KG1 (cell line): ENCODE measurements around the gene GOSR2.
"Not testable (repeated sequence)": the region's sequence is repeated elsewhere in the genome, so short reads cannot be mapped to it uniquely, and the experiment has no call there.

Source experiments
- DNase-seq: peaks from one replicate; lab custom pipeline; 2025; lab: John Stamatoyannopoulos, UW

The GOSR2 gene

DNA sequence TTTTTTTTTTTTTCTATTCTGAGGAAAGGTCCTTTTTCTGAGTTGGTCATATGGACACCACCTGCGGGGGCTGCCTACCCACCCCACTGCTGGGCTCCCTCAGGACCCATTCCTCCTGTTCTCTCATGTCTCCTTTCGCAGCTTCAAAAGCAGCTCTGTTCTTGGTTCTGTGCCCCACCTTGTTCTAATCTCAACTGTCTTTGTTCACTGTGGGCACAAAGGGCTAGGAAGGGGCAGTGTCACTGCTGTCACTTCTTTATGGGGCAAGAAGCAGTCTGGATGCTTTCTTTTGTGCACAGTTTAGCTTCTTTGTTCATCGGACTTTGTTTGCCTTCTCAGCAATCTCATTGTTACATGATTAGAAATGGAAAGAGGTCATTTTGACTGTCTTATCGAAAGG lies 7.1 kb downstream of the GOSR2 start:
- DNase-seq = no peak

- no peak for DNase-seq
Observed at GRCh38 chr17:46931596-46931995, 8.6 kb downstream of the GOSR2 start.

DNA sequence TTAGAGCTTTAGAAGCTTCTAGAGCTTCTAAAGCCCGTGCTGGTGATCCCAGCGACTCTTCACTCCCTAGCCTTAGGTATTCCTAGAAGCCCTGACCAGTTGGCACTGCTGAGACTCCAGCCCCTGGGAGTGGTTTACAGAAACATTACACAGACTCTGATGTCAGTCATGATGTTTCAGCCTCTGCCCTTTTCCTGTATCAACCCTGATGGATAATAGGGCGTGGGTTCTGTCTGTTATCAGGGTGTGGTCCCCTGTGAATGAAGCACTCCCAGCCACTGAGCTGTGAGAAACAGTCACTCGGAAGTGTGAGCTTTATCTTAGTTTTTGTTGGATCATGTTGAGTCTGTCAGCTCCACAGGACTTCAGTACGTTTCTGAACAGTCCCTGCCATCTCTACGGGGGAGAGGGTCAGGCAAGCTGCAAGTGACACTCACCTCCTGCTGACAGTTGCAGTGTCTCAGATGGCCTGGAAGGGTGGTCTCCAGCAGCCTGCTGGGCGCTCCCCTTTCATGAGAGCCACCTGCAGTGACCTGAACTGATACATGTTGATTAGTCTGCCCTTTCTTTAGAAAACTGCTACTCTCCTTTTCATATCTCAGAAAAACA lies 12.8 kb downstream of the GOSR2 start:
- no peak for DNase-seq

GRCh38 chr17:46940692-46941404 lies 17.9 kb downstream of the GOSR2 start:
- DNase-seq = peak; percentile 41

DNA sequence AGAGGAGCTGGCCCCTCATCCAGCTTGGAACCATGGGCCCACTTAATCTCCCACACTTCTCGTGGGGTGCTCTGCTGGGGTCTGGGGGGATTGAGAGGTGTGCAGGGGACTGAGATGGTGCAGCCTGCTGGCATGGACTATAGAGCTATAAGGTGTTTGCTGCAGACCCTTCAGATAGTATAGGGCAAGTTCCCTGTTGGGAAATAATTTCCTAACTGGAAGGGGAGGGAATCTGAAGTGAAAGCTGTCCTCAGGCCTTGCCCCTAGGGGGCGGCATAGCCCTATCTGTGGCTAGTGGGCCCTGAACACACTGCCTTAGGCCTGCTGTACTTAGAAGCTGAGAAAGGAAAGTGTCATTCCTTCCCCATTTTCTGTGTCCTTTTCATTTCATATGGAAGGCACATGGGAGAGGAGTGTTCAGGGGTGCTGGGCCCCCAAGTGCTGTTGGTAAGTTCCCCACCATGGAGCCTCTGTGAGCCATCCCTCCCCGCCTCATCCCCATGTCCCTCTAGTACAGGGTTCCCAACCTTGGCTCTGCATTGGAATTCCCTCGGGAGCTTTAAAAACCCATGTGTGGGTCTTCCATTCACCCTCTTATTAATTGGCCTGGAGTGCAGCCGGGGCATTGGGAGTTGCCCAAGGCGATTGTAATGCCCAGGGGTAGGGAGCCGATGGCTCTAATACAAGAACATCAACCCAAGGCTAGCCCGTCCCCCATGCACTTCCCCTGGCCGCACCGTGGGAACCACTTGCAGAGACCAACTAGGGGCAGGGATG lies 19.7 kb downstream of the GOSR2 start:
- peak; percentile 32 for DNase-seq

DNA sequence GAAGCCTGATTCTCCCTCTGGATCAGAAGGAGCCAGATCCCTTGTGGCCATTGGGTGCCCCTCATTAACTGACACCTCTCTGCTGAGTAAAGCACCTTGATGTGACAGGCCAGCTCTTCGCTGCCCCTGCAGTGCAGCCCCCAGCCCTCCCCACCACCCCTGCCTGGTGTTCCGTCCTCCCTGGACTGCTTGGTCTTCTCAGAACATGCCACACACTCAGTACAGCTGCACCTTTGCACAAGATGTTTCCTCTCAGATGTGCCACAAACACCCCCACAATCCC lies 20.2 kb downstream of the GOSR2 start:
- no peak for DNase-seq

GRCh38 chr17:46943501-46944393 lies 20.8 kb downstream of the GOSR2 start:
- peak; percentile 39 for DNase-seq

- DNase-seq = no peak
Observed at GRCh38 chr17:46944931-46945330, 22.0 kb downstream of the GOSR2 start.

- DNase-seq = no peak
Observed at GRCh38 chr17:46947216-46947615, 24.3 kb downstream of the GOSR2 start.

- DNase-seq = no peak
Observed at GRCh38 chr17:46948544-46948943, 25.6 kb downstream of the GOSR2 start.

DNA sequence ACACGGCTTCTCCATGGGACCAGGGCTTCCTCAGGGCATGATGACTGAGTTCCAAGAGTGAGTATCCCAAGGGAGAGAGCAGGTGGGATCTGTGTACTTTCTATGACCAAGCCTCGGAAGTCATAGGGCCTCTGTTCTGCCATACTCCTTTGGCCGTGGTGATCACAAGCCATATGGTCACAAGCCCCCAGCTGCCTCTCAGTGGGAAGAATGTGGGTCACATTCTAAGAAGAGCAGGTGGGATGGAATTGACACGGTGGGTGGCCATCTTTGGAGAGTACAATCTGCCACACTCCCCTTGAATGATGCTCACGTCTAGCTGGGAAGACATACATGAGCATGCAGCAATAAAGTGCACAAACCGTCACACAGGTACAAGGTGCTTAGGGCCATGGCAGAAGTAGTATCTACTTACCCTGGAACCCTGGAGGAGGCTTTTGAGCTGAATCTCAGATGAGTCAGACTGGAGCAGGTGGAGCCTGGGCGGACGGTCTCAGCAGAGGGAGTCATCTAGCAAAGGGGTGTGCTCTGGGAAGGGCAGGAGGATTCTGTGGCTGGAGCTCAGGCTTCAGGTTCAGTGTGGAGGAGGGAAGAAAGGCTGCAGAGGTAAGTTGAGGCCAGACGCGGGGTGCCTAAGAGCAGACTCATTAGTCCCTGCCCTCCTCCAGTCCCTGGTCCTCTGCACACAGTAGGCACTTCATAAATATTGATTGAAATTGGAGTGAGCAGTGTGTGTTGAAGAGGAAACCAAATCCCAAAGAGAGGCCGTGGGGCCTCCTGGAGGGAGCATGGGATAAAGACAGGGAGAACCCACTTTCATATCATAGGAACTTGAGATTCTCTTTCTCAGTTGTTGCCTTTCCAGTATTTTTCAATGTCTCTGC lies 26.6 kb downstream of the GOSR2 start:
- no peak for DNase-seq

DNA sequence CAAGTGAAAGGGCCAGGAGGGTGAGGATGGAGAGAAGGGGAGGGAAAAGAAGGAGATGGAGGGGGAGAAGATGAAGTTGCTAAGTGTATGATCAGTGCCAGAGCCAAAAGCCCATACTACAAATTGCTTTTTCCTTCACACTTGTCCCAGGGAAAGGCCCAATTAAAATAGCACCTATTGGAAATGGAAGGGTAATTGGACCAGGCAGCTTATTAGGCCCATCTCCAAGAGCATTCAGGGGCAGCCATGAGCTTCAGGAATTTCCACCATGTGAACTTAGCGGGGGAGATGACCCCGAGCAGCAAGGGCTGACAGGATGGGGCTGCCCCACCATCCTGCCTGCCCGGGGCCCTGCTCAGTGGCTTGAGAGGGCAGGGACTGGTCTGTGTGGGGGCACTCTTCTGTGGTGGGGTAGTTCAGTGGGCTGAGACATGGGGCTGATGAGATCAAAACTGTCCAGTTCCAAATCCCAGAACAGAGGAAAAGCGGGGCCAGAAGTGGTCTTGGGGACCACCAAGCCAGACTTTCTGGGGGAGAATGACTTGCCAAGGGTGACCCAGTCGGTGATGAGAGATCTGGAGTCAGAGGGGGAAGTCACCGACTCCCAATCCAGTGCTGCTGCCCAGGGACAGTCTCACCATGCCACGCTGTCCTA lies 27.5 kb downstream of the GOSR2 start:
- DNase-seq = no peak

- DNase-seq = no peak
Observed at GRCh38 chr17:46950997-46951621, 28.1 kb downstream of the GOSR2 start.

- DNase-seq = no peak
Observed at GRCh38 chr17:46951706-46952105, 28.7 kb downstream of the GOSR2 start.

DNA sequence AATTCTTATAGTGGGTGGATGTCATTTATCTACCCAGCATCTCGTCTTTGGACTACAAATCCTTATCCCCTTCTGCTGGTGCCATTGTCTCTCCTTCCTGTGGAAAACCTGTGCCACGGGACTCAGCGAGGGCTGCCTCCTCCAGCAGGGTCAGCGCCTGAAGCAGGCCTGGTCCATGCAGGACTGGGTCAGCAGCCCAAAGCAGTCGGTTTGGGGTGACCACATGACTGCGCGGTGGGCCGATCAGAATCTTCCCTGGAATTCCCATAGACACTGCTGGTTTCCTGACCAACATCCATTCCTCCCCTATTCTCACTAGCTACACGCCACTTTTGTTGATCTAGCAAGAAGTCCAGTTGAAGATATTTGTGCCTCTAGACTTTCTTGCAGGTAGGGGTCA lies 29.2 kb downstream of the GOSR2 start:
- no peak for DNase-seq

DNA sequence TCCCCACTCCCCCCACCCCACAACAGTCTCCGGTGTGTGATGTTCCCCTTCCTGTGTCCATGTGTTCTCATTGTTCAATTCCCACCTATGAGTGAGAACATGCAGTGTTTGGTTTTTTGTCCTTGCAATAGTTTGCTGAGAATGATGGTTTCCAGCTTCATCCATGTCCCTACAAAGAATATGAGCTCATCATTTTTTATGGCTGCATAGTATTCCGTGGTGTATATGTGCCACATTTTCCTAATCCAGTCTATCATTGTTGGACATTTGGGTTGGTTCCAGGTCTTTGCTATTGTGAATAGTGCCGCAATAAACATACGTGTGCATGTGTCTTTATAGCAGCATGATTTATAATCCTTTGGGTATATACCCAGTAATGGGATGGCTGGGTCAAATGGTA lies 30.2 kb downstream of the GOSR2 start:
- DNase-seq = not testable (repeated sequence)

- no peak for DNase-seq
Observed at GRCh38 chr17:46958041-46958591, 35.2 kb downstream of the GOSR2 start.

DNA sequence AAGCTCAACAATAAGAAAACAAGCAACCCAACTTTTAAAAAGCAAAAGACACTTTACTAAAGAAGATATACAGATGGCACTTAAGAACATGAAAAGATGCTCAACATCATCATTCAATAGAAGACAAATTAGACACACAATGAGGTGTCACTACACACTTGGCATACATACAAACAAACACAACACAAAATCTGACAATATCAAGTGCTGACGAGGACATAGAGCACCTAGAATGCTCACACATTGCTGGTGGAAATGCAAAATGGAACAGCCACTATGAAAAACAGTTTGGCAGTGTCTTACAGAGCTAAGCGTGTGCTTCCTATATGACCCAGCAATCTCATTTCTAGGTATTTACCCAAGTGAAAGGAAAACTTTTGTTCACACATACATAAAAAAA lies 37.2 kb downstream of the GOSR2 start:
- no peak for DNase-seq

GRCh38 chr17:46962374-46962790 lies 39.4 kb downstream of the GOSR2 start:
- no peak for DNase-seq

- no peak for DNase-seq
Observed at GRCh38 chr17:46963571-46963970, 40.6 kb downstream of the GOSR2 start.
